HUES64 (cell line): ENCODE measurements around the gene CLCA1.

Source experiments
- H3K27ac ChIP-seq: 2 replicates; pipeline ENCODE4 v1.7.0; 2013; ENCODE audit warnings: low read depth, low read length, inconsistent platforms
- H3K27me3 ChIP-seq: 2 replicates; pipeline ENCODE4 v1.6.1; 2013; ENCODE audit warnings: mild to moderate bottlenecking, low read length; ENCODE audit not compliant: insufficient read depth
- H3K36me3 ChIP-seq: 2 replicates; pipeline ENCODE4 v1.6.1; 2013; ENCODE audit warnings: mild to moderate bottlenecking, low read length; ENCODE audit not compliant: insufficient read depth
- H3K4me1 ChIP-seq: 2 replicates; pipeline ENCODE4 v1.6.1; 2013; ENCODE audit warnings: mild to moderate bottlenecking, low read length, moderate library complexity; ENCODE audit not compliant: insufficient read depth
- H3K4me3 ChIP-seq: 2 replicates; pipeline ENCODE4 v1.5.1; 2013; ENCODE audit warnings: mild to moderate bottlenecking, low read length, moderate library complexity
- H3K9ac ChIP-seq: 2 replicates; pipeline ENCODE4 v1.6.1; 2013; ENCODE audit warnings: mild to moderate bottlenecking, low read depth, low read length
- H3K9me3 ChIP-seq: 2 replicates; pipeline ENCODE4 v1.6.1; 2013; ENCODE audit warnings: low read depth, low read length; ENCODE audit not compliant: insufficient read depth
- WGBS: fragments of 150-250, 120-280 bp; methylation state at CpG from one replicate; pipeline ENCODE4 v1.1.7; 2013; ENCODE audit warnings: missing lambda C conversion rate; 5-methylcytosine and 5-hydroxymethylcytosine counted together

Gene CLCA1

GRCh38 chr1:86436041-86436440 is 32.7 kb upstream of the CLCA1 start:
- H3K4me1 ChIP-seq = no peaks in the 10 kb centered on the region
- no peaks in the 10 kb centered on the region for H3K36me3 ChIP-seq
- H3K27me3 ChIP-seq = no peaks in the 10 kb centered on the region
- H3K9ac ChIP-seq = no peak overlapping the region
- WGBS = 86% methylated on average over 2 of the region's 2 CpGs
- H3K9me3 ChIP-seq = no peaks in the 10 kb centered on the region
- H3K27ac ChIP-seq = no peak overlapping the region
- H3K4me3 ChIP-seq = no peak overlapping the region

DNA sequence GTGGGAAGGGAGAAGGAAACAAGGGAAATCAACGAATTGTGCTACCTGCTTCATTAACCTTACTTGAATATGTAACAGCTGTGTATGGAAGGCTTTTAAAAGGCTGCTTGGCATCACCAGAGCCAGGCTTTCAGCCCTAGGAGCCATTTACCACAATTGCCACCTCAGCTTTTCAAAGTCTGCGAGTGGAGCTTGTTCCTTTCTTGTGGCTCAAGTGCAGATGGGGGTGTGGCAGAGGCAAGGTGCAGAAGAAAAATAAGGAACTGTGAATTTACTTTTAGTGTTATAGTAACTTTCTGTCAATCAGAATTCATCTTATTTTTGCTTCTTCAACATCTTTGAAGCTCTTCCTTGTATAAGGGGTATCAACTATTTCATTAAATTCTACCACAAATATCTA is 27.1 kb upstream of the CLCA1 start:
- Histone ChIP-seq H3K27ac (no peak overlapping the region), H3K4me3 (no peak overlapping the region), H3K27me3 (no peaks in the 10 kb centered on the region), H3K4me1 (no peaks in the 10 kb centered on the region), H3K9ac (no peak overlapping the region), H3K9me3 (no peaks in the 10 kb centered on the region), H3K36me3 (no peaks in the 10 kb centered on the region)
- WGBS = 71% methylated on average over 1 of the region's 2 CpGs

DNA sequence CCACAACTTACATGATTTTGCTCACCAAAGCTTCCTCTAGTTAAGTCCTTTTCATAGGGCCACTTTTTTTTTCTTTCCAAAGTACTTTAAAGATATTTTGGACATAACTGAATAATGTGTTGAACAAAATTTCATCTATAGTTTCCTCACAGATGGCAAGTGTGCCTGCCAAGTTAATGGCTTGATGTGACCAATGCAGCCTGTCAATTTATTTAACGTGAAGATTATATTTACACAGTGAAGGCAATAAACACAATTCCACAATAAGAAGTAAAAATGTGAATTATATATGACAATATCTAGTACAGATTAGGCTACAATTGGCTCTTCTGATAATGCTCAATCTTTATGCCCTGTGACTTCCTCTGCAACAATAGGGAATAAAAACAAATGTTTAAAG is 26.7 kb upstream of the CLCA1 start:
- Histone ChIP-seq H3K36me3 (no peaks in the 10 kb centered on the region), H3K27me3 (no peaks in the 10 kb centered on the region), H3K9me3 (no peaks in the 10 kb centered on the region), H3K4me3 (no peak overlapping the region), H3K27ac (no peak overlapping the region), H3K9ac (no peak overlapping the region), H3K4me1 (no peaks in the 10 kb centered on the region)
- no CpG with 5 or more reads among the region's 1 CpG for WGBS

DNA sequence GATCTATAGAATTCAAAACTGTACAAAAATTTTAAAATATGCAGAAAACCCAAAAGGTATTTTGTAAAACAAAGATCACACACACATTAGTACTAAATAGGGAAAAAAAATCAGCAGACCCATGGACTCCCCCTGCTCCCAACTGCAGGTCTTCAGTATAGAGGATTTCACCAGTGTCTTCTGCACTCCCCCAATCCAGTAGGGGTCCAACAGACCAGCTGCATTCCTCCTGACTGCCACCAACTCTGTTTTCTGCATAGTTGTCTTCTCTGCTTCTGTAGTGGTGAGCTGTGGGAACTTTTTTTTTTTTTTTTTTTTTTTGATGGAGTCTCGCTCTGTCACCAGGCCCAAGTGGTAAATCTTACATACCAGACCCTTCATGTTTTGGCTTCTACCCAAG is 22.8 kb upstream of the CLCA1 start:
- H3K27ac ChIP-seq = no peak overlapping the region
- WGBS = 91% methylated on average over 1 of the region's 1 CpG

DNA sequence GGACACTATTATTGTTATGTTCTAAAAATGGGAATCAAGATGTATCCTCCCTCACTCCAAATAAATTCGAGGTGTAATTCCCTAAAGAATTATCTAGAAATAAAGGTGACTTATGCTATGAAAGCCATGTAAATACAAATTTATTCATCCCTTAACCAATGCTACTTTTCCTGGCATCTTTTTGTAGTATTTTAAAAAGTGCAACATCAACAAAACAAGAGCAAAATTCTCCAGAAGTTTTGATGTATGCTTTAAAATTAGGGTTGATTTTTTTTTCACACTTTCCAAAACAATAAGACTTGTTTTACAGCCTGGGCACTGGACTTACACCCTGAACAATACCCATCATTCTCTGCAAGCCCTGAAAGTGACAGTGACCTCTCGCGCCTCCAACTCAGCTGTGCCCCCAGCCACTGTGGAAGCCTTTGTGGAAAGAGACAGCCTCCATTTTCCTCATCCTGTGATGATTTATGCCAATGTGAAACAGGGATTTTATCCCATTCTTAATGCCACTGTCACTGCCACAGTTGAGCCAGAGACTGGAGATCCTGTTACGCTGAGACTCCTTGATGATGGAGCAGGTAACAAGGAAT is 21.4 kb upstream of the CLCA1 start:
- Histone ChIP-seq H3K27me3 (no peaks in the 10 kb centered on the region), H3K4me3 (no peak overlapping the region), H3K9ac (no peak overlapping the region), H3K36me3 (no peaks in the 10 kb centered on the region), H3K9me3 (no peaks in the 10 kb centered on the region), H3K27ac (no peak overlapping the region), H3K4me1 (0 out of 2 replicates have a peak, but pooled peaks cover 3% of the 10 kb centered on the region)
- 92% methylated on average over 3 of the region's 4 CpGs for WGBS

More for the DNA sequence above, 22.8 kb upstream of the CLCA1 start:
- Histone ChIP-seq H3K9ac (no peak overlapping the region), H3K27me3 (no peaks in the 10 kb centered on the region), H3K9me3 (no peaks in the 10 kb centered on the region), H3K4me3 (no peak overlapping the region), H3K4me1 (no peaks in the 10 kb centered on the region), H3K36me3 (no peaks in the 10 kb centered on the region)

DNA sequence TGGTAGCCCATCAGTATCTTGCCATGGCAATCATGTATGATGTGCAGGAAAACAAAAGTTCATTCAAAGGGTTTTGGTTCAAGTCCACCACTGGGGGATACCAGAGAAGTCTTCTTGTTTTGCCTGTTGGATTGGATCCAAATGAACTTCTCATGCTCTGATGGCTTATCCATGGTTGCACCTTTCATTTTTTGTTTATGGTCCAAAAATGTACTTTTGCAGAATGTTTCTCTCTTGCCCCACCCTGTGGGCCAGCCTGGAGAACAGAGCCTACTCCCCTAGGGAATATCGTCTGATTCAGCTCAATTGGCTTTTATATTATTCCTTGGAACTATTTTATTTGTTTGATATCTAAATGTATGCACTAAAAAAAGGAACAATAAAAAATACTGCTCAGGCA is 20.1 kb upstream of the CLCA1 start:
- no peaks in the 10 kb centered on the region for H3K9me3 ChIP-seq
- H3K4me3 ChIP-seq = no peak overlapping the region
- no CpG with 5 or more reads among the region's 1 CpG for WGBS
- H3K27ac ChIP-seq = no peak overlapping the region
- H3K36me3 ChIP-seq = no peaks in the 10 kb centered on the region
- no peaks in the 10 kb centered on the region for H3K27me3 ChIP-seq
- H3K9ac ChIP-seq = no peak overlapping the region
- H3K4me1 ChIP-seq = 0 out of 2 replicates have a peak, but pooled peaks cover 3% of the 10 kb centered on the region

DNA sequence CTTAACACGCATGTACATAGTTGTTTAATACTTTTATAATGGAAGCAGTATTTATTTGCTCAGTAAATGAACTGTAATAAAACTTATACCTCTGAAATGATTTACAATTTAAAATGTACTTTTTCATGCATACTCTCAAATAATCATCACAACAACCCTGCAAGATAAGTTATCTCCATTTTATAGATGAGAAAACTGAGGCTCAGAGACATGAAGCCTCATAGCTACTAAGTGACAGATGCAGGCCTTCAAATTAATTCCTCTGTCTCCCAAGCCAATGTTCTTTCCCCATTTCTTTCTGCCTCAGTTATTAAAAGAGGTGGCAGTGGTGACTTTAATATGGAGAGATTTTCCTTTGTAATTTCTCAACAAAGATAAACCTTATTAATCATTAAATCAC is 19.6 kb upstream of the CLCA1 start:
- Histone ChIP-seq H3K9ac (no peak overlapping the region), H3K36me3 (no peaks in the 10 kb centered on the region), H3K27me3 (no peaks in the 10 kb centered on the region), H3K27ac (no peak overlapping the region), H3K4me1 (peaks cover 3% of the 10 kb centered on the region; the same call in 1 of the 2 replicates), H3K9me3 (no peaks in the 10 kb centered on the region), H3K4me3 (no peak overlapping the region)
- WGBS = no CpG with 5 or more reads among the region's 1 CpG

GRCh38 chr1:86450847-86451246 is 17.9 kb upstream of the CLCA1 start:
- 40% methylated on average over 2 of the region's 3 CpGs for WGBS
- H3K4me1 ChIP-seq = peaks cover 3% of the 10 kb centered on the region; the same call in 1 of the 2 replicates
- H3K36me3 ChIP-seq = no peaks in the 10 kb centered on the region
- H3K27ac ChIP-seq = no peak overlapping the region
- H3K27me3 ChIP-seq = no peaks in the 10 kb centered on the region
- no peak overlapping the region for H3K4me3 ChIP-seq
- no peak overlapping the region for H3K9ac ChIP-seq
- no peaks in the 10 kb centered on the region for H3K9me3 ChIP-seq

DNA sequence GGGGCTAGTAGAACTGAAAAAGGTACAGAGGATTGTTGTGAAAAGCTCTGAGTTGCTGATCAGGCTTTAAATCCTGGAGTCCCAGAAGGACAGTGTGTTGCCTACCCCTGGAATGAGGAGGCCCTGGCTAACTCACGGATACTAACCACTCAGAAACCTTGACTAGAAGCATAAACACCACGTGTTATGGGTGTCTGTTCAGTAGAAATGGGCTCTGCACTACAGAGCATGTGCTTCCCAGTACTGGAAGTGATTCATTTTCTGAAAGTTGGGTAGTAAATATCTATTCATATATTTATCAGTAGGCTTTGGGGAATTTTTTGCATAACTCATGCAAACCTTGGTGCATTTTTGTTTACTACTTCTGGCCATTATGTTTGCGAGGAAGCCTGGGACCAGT is 15.1 kb upstream of the CLCA1 start:
- Histone ChIP-seq H3K4me1 (peaks cover 3% of the 10 kb centered on the region; the same call in 1 of the 2 replicates), H3K9me3 (no peaks in the 10 kb centered on the region), H3K27me3 (no peaks in the 10 kb centered on the region), H3K27ac (no peak overlapping the region), H3K4me3 (no peak overlapping the region), H3K9ac (no peak overlapping the region), H3K36me3 (no peaks in the 10 kb centered on the region)
- WGBS = 82% methylated on average over 3 of the region's 3 CpGs

GRCh38 chr1:86455073-86455472 is 13.7 kb upstream of the CLCA1 start:
- no peaks in the 10 kb centered on the region for H3K9me3 ChIP-seq
- H3K36me3 ChIP-seq = no peaks in the 10 kb centered on the region
- no peaks in the 10 kb centered on the region for H3K27me3 ChIP-seq
- peaks cover 3% of the 10 kb centered on the region; the same call in 1 of the 2 replicates for H3K4me1 ChIP-seq
- H3K9ac ChIP-seq = no peak overlapping the region
- H3K4me3 ChIP-seq = no peak overlapping the region
- H3K27ac ChIP-seq = no peak overlapping the region
- WGBS = 97% methylated on average over 5 of the region's 5 CpGs

- Histone ChIP-seq H3K27me3 (no peaks in the 10 kb centered on the region), H3K4me3 (no peak overlapping the region), H3K9me3 (no peaks in the 10 kb centered on the region), H3K27ac (no peak overlapping the region), H3K4me1 (no peaks in the 10 kb centered on the region), H3K36me3 (no peaks in the 10 kb centered on the region), H3K9ac (no peak overlapping the region)
- WGBS = 75% methylated on average over 1 of the region's 1 CpG
Observed at GRCh38 chr1:86460998-86461397, 7.7 kb upstream of the CLCA1 start.

DNA sequence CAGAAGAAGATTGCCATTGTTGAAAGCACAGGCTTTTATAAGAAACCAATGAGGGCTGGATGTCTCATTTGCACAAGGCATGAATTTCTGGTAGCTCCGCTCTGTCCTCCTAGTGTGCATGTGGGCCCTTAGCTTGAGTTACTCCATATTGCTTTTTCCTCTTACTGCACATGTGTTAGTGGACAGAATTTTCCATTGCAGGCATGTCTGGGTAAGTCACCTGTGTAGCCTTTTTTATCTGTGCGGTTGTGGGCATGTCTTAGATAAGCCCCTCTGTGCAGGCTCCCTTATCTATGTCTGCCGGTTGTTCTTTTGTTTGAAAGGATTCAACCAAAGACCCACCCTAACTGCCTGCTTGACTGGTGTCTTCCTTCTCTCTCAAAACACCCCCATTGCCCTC is 7.2 kb upstream of the CLCA1 start:
- H3K9ac ChIP-seq = no peak overlapping the region
- H3K27ac ChIP-seq = no peak overlapping the region
- no peaks in the 10 kb centered on the region for H3K27me3 ChIP-seq
- H3K4me1 ChIP-seq = no peaks in the 10 kb centered on the region
- H3K36me3 ChIP-seq = no peaks in the 10 kb centered on the region
- no peaks in the 10 kb centered on the region for H3K9me3 ChIP-seq
- no peak overlapping the region for H3K4me3 ChIP-seq
- 91% methylated on average over 3 of the region's 3 CpGs for WGBS
